Measurements from ENCODE around the gene TEX264. TPM values are rescaled to one million over a fixed set of nuclear protein-coding genes. Genes with fewer than 3 reads are reported as not detected.
A peak's percentile ranks its signal among the peaks of the same experiment; 100 is the strongest.

Gene TEX264
- total and polyA plus RNA-seq, 2 of the 13 experiments (the other 11 are each of a cell fraction or from before 2014, with no cell fraction given), result 35.2 to 52.1 TPM

GRCh38 chr3:51670823-51671733 is at the start of gene TEX264 (continued):
- TF ChIP-seq GTF2F1 (IDR thresholded peaks at IDR 0.05; ENCODE audit: low read length) (no peak), ATF2 (CRISPR knock-in tag; IDR thresholded peaks at IDR 0.05) (no peak), GATAD1 (CRISPR knock-in tag; IDR thresholded peaks at IDR 0.05) (no peak), TAF15 (IDR thresholded peaks at IDR 0.05; ENCODE audit: low read depth, low read length, poor library complexity, severe bottlenecking) (no peak), SYNCRIP (IDR thresholded peaks at IDR 0.05; ENCODE audit: insufficient read depth, low read depth, low read length) (no peak), RFX5 (IDR thresholded peaks at IDR 0.05; ENCODE audit: low read depth, low read length) (no peak), SP1 (IDR thresholded peaks at IDR 0.05) (no peak), SP1 (CRISPR knock-in tag; IDR thresholded peaks at IDR 0.05) (peak; percentile 16; the same call in 1 of the 2 replicates), ZBTB20 (CRISPR knock-in tag; IDR thresholded peaks at IDR 0.05; ENCODE audit: borderline replicate concordance, low read depth) (no peak), ZNF597 (CRISPR knock-in tag; IDR thresholded peaks at IDR 0.05) (no peak), MXD1 (CRISPR knock-in tag; IDR thresholded peaks at IDR 0.05) (no peak; the same call in 1 of the 2 replicates), NR1H2 (CRISPR knock-in tag; IDR thresholded peaks at IDR 0.05; ENCODE audit: borderline replicate concordance, low read depth) (no peak), PBX3 (CRISPR knock-in tag; IDR thresholded peaks at IDR 0.05; ENCODE audit: borderline replicate concordance) (0 out of 2 replicates have a peak, but pooled peaks have one; percentile 54), SRSF4 (IDR thresholded peaks at IDR 0.05; ENCODE audit: low read depth, low read length, poor library complexity, severe bottlenecking) (no peak), ZNF337 (CRISPR knock-in tag; IDR thresholded peaks at IDR 0.05; ENCODE audit: borderline replicate concordance, low read depth) (no peak), SMARCE1 (IDR thresholded peaks at IDR 0.05; ENCODE audit: borderline replicate concordance) (no peak), HOMEZ (CRISPR knock-in tag; IDR thresholded peaks at IDR 0.05; ENCODE audit: low read depth) (no peak), ZNF496 (CRISPR knock-in tag; IDR thresholded peaks at IDR 0.05; ENCODE audit: insufficient replicate concordance) (no peak), MEIS2 (CRISPR knock-in tag; IDR thresholded peaks at IDR 0.05) (peak; percentile 41; the same call in 1 of the 2 replicates)
